Esophagus muscularis mucosa (tissue), 4 donors: ENCODE data around the gene AHI1. TPM values are rescaled to one million over a fixed set of nuclear protein-coding genes. Genes with fewer than 3 reads are reported as not detected.

Experiments
- DNase-seq: peaks from one replicate; pipeline ENCODE4 v3.0.0-alpha.2; 2017; ENCODE audit errors: extremely low spot score
- H3K27ac ChIP-seq, 4 donors: fragments of 200-600 bp; sonication (generic); replicated peaks in 1 of 4; 1 replicate in 3 of 4; 2 replicates in 1 of 4; pipeline ENCODE4 v1.5.1; 2016 to 2019; ENCODE audit warnings: mild to moderate bottlenecking in 1 of 4
- H3K27me3 ChIP-seq, 4 donors: fragments of 200-600 bp; sonication (generic); one replicate each; pipeline versions ENCODE4 v1.5.1 to v1.6.0; 2016 to 2019
- H3K36me3 ChIP-seq, 4 donors: fragments of 200-600 bp; sonication (generic); one replicate each; pipeline ENCODE4 v1.5.1; 2016 to 2019
- H3K4me1 ChIP-seq, 4 donors: fragments of 200-600 bp; sonication (generic); one replicate each; pipeline ENCODE4 v1.5.1; 2016 to 2019
- H3K4me3 ChIP-seq, 4 donors: fragments of 200-600 bp; sonication (generic); 1 replicate in 2 of 4; 2 replicates in 2 of 4; pipeline ENCODE4 v1.5.1; 2016 to 2019; ENCODE audit warnings: mild to moderate bottlenecking in 4 of 4, moderate library complexity in 1 of 4
- H3K9me3 ChIP-seq, 4 donors: fragments of 200-600 bp; sonication (generic); 1 replicate in 3 of 4; 2 replicates in 1 of 4; pipeline ENCODE4 v1.5.1; 2016 to 2019
- EP300 ChIP-seq: sonication (generic); formaldehyde crosslinking; IDR thresholded peaks from one replicate; pipeline ENCODE4 v1.6.1; 2017; ENCODE audit warnings: antibody characterized with exemption
- POLR2A ChIP-seq: fragments of 450-650 bp; IDR thresholded peaks from one replicate; pipeline ENCODE4 v1.6.1; 2017; ENCODE audit warnings: antibody characterized with exemption, moderate library complexity, mild to moderate bottlenecking, low read depth
- POLR2AphosphoS5 ChIP-seq, 2 donors: sonication (generic); formaldehyde crosslinking; IDR thresholded peaks; one replicate each; pipeline ENCODE4 v1.6.1; 2017; ENCODE audit warnings: antibody characterized with exemption in 2 of 2
- WGBS: methylation state at CpG from one replicate; pipeline ENCODE4 v1.1.5; 2018; 5-methylcytosine and 5-hydroxymethylcytosine counted together
- intact Hi-C: fragments of 100-400 bp; cut with DNase I; formaldehyde crosslinking; loops from one replicate; pipeline ENCODE4 v1.15.1; 2023
- total RNA-seq, 4 donors: library from RNA; depleted of rRNA; stranded (reverse); fragments of >200 nt; gene quantifications; one replicate each; pipeline versions ENCODE4 v1.1.0 to v1.2.1, GENCODE V29; 2016
- TF ChIP-seq, protein P1 (sequence below), 3 experiments: fragments of 200-600 bp in 2 of 3; fragments of 450-650 bp in 1 of 3; sonication (generic) in 2 of 3; IDR thresholded peaks; one replicate each; pipeline ENCODE4 v1.5.1; 2017 to 2019; ENCODE audit warnings: antibody characterized with exemption in 3 of 3, mild to moderate bottlenecking in 2 of 3, moderate library complexity in 1 of 3

AHI1 gene
- total RNA-seq, 4 donors from 2014 or later = 11.4 to 28.7 (median 16.2) TPM

DNA sequence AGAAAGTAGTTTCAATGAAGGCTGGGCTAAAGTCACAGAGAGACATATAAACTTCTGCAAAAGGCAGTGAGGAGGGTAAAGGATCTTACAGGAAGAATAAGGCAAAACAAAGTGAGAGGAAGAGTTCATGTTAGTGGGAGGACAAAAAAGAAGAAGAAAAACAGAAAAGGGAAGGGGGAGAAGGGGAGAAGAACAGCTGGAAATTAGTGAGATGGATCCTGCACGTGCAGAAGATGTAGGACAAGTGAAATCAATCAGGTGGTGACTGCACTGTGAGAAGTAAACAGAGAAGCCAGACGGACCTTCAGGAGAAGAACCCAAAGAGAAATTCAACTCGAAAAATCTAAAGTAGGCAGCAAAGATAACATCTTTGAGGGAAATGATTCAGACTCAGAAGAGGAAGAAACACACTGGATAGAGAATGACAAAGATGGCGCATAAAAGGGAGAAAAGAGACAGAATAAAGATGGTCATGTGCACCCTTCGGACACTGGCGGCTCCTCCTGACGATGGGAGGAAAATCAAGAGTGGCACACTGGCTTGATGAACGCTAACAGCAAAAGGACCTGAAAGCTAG, 210.5 kb downstream of the AHI1 start:
- no peak overlapping the region for H3K27ac ChIP-seq
- 76% methylated on average over 8 of the region's 8 CpGs for WGBS
- TF ChIP-seq POLR2AphosphoS5 (IDR thresholded peaks at IDR 0.05) = no peak
- TF ChIP-seq EP300 = no peak
- TF ChIP-seq POLR2A = no peak
- TF ChIP-seq, protein P1, sequence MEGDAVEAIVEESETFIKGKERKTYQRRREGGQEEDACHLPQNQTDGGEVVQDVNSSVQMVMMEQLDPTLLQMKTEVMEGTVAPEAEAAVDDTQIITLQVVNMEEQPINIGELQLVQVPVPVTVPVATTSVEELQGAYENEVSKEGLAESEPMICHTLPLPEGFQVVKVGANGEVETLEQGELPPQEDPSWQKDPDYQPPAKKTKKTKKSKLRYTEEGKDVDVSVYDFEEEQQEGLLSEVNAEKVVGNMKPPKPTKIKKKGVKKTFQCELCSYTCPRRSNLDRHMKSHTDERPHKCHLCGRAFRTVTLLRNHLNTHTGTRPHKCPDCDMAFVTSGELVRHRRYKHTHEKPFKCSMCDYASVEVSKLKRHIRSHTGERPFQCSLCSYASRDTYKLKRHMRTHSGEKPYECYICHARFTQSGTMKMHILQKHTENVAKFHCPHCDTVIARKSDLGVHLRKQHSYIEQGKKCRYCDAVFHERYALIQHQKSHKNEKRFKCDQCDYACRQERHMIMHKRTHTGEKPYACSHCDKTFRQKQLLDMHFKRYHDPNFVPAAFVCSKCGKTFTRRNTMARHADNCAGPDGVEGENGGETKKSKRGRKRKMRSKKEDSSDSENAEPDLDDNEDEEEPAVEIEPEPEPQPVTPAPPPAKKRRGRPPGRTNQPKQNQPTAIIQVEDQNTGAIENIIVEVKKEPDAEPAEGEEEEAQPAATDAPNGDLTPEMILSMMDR (IDR thresholded peaks at IDR 0.05) = no peak
- no peaks in the 10 kb centered on the region for H3K9me3 ChIP-seq
- H3K4me1 ChIP-seq = no peaks in the 10 kb centered on the region
- peaks cover 0 to 29% (median 19%) of the 10 kb centered on the region in 4 donors for H3K36me3 ChIP-seq
- intact Hi-C loops = no loop called here
- H3K27me3 ChIP-seq = no peaks in the 10 kb centered on the region
- no peak for DNase-seq
- H3K4me3 ChIP-seq = no peak overlapping the region

DNA sequence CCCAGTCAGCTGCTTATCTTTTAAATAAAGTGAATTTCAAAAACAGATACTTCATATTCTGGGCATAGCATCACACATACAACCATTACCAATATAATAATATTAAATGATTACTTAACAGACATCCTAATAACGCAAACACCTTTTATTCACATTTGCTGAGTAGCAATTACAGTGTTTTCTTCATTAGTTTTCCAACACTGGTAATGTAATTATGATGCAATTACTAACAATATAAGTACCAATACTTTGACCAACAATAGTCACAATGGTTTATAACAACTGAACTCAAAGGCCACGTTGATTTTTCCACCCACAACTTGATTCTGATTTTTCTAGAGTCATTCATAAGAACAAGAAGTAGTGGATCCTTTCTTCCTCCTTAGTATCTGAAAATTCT, 212.4 kb downstream of the AHI1 start:
- no peak for DNase-seq
- Histone ChIP-seq H3K36me3 (peaks cover 0 to 26% (median 17%) of the 10 kb centered on the region in 4 donors), H3K4me1 (peaks cover 0 to 7% (median 3%) of the 10 kb centered on the region in 4 donors), H3K27ac (no peak overlapping the region), H3K27me3 (no peaks in the 10 kb centered on the region), H3K4me3 (no peak overlapping the region), H3K9me3 (no peaks in the 10 kb centered on the region)
- 88% methylated on average over 2 of the region's 2 CpGs for WGBS
- intact Hi-C loops = no loop called here
- TF ChIP-seq POLR2AphosphoS5 (IDR thresholded peaks at IDR 0.05) = no peak

DNA sequence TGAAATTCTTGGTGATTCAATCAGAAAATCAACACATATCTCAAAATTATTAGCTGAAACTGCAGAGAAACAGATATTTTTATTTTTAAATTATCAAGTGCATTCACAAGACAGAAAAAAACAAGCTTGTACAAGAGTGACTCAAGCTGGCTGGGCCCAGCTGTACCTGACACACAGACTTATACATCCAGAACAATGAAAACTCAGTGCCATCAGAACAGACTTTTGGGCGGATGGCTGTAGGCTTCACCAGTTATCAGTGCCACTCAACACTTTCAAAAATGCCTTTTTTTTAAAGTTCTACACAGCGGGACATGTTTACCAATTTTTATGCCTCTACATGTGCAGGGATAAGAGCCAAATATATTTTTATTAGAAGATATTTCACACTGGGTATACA, 213.6 kb downstream of the AHI1 start:
- Histone ChIP-seq H3K4me1 (peaks cover 0 to 7% (median 3%) of the 10 kb centered on the region in 4 donors), H3K36me3 (peaks cover 0 to 13% (median 11%) of the 10 kb centered on the region in 4 donors), H3K4me3 (no peak overlapping the region), H3K9me3 (no peaks in the 10 kb centered on the region), H3K27ac (no peak overlapping the region), H3K27me3 (no peaks in the 10 kb centered on the region)
- intact Hi-C loops = no loop called here
- no peak for DNase-seq
- 98% methylated on average over 2 of the region's 2 CpGs for WGBS
- TF ChIP-seq POLR2A = no peak
- TF ChIP-seq POLR2AphosphoS5 (IDR thresholded peaks at IDR 0.05) = no peak
- no peak for TF ChIP-seq EP300
- TF ChIP-seq, protein P1 (IDR thresholded peaks at IDR 0.05) = no peak

DNA sequence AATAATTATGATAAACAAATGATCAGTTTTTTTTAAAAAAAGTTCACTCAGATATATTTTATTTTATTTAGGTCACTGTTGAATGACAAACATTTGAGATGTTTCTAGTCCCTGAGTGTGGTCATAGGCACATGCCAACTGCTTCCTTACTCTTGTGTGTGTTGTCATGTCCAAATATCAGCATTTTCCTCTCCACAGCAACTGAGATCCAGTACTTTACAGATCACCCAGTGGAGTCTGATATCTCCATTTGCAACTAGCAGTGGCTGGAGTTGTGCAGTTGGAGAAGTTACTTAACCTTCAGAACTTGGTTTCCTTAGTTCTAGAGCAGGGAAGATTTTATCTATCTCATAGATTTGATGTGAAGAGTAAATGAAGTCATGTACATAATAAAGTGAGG, 215.1 kb downstream of the AHI1 start:
- Histone ChIP-seq H3K27me3 (no peaks in the 10 kb centered on the region), H3K4me1 (peaks cover 0 to 7% (median 3%) of the 10 kb centered on the region in 4 donors), H3K4me3 (no peak overlapping the region), H3K36me3 (peaks cover 0 to 10% (median 5%) of the 10 kb centered on the region in 4 donors), H3K27ac (no peak overlapping the region), H3K9me3 (no peaks in the 10 kb centered on the region)
- TF ChIP-seq, protein P1 (IDR thresholded peaks at IDR 0.05) = no peak
- TF ChIP-seq POLR2A = no peak
- no peak for TF ChIP-seq EP300
- TF ChIP-seq POLR2AphosphoS5 (IDR thresholded peaks at IDR 0.05) = no peak
- intact Hi-C loops = no loop called here
- no peak for DNase-seq

DNA sequence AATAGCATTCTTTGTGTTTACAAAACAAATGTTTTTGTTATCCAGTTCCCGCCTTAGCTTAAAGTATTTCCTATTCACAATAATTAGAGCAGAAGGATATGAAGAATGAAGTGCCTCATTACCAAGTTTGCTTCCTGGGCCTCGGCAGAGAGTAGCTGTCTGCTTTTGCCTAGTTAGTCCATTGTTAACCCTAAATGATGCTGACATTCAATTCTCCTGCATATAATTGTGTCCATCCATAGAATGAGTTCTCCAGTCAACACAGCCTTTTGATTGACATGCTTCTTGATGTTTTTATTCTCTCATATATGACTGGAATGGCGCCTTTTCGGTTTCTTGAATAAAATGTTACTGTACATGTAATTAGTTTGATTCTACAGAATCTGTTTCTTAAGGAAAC, 215.6 kb downstream of the AHI1 start:
- 85% methylated on average over 4 of the region's 4 CpGs for WGBS
- intact Hi-C loops = no loop called here

More for the DNA sequence above, 215.6 kb downstream of the AHI1 start:
- H3K4me3 ChIP-seq = no peak overlapping the region
- TF ChIP-seq POLR2AphosphoS5 (IDR thresholded peaks at IDR 0.05) (no peak), POLR2A (no peak), EP300 (no peak)
- TF ChIP-seq, protein P1 (IDR thresholded peaks at IDR 0.05) = no peak
- no peak for DNase-seq
- H3K9me3 ChIP-seq = no peaks in the 10 kb centered on the region
- no peak overlapping the region for H3K27ac ChIP-seq
- peaks cover 0 to 6% (median 2%) of the 10 kb centered on the region in 4 donors for H3K36me3 ChIP-seq
- H3K4me1 ChIP-seq = peaks cover 0 to 7% (median 3%) of the 10 kb centered on the region in 4 donors
- no peaks in the 10 kb centered on the region for H3K27me3 ChIP-seq
